HG03520 (cell line): ENCODE measurements around the gene MRPL11.
"Not testable (repeated sequence)": the region's sequence is repeated elsewhere in the genome, so short reads cannot be mapped to it uniquely, and the experiment has no call there.

Experiments
- ATAC-seq: cut with Tn5 transposase; IDR thresholded peaks from one replicate; pipeline ENCODE4 v1.9.1; 2021; ENCODE audit warnings: mild to moderate bottlenecking, moderate library complexity; ENCODE audit not compliant: unreplicated experiment

The MRPL11 gene

DNA sequence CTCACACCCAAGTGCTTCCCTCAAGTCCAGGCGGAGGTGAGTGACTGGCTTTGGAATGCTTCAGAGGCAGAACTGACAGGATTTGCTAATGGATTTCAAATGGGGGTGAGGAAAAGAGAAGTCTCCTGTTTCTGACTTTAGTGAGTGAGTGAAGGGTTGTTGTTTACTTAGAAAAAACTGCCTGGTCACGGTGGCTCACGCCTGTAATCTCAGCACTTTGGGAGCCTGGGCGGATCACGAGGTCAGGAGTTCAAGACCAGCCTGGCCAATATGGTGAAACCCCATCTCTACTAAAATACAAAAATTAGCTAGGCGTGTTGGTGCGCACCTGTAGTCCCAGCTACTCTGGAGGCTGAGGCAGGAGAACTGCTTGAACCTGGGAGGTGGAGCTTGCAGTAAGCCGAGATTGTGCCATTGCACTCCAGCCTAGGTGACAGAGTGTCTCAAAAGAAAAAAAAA, 6.7 kb downstream of the MRPL11 start:
- ATAC-seq = not testable (repeated sequence)

DNA sequence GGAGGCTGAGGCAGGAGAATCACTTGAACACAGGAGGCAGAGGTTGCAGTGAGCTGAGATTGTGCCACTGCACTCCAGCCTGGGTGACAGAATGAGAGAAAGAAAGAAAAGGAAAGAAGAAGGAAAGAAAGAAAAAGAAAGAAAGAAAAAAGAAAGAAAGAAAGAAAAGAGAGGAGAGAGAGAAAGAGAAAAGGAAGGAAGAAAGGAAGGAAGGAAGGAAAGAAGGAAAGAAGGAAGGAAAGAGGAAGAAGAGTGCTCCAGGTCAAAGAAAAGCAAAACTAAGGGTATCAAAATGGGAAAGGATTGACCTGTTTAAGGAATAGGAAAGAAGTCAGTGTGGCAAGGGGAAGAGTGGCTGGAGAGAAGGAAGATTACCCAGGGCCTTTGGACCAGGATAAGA, 7.4 kb downstream of the MRPL11 start:
- ATAC-seq = not testable (repeated sequence)

DNA sequence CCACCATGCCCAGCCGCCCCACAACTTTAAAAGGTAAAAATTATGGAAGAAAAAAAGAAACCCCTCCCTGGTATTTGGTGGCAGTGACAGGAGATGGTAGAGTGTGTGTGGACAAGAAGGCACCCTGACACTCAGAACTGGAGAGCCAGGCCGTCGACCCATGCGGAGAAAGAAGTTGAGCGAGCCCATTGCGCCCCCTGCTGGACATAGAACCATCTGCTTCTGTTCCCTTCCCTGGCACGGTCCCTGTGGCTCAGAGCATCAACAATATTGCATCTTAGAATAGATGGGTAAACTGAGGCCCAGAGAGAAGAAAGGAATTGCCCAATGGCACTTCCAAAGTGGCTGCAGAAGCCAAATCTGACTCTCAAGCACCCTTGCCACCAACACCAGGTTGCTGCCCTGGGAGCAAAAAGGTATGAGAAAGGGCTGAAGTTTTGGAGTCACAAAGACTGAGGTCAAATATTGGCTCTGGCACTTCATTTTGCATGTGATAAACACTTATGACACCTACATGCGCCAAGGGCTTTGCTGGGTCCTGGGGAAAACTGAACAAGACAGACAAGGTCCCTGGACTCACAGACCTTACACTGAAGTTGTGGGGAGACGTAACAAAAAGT, 8.6 kb downstream of the MRPL11 start:
- ATAC-seq = no peak

DNA sequence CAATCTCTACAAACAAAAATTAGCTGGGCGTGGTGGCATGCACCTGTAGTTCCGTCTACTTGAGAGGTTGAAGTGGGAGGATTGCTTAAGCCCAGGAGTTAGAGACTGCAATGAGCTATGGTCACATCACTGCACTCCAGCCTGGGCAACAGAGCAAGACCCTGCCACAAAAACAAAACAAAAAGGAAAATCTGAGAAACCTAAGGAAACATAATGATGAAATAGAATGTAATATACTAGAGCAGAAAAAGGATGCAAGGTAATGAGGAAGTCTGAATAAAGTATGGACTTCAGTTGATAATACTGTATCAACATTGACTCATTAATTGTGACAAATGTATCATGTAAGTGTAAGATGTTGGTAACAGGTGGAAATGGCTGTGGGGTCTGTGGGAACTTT, 9.7 kb downstream of the MRPL11 start:
- no peak for ATAC-seq

DNA sequence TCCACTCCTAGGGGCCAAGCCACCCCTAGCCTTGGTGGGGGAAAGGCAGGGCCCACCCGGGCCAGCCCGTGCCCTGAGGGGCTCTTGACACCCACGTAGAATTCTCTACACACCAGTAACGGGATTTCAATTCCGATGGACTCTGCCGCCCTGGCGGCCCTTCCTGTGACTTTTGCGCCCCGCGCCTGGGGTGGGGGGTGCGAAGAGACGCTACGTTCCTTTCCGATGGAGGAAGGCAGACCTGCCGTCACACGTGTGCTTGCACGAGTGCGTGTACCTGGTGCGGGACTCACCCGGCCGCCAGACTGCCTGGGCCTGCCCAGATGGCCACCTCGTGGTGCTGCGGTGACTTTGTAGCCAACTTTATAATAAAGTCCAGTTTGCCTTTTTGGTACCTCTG, 12.3 kb downstream of the MRPL11 start:
- no peak for ATAC-seq

DNA sequence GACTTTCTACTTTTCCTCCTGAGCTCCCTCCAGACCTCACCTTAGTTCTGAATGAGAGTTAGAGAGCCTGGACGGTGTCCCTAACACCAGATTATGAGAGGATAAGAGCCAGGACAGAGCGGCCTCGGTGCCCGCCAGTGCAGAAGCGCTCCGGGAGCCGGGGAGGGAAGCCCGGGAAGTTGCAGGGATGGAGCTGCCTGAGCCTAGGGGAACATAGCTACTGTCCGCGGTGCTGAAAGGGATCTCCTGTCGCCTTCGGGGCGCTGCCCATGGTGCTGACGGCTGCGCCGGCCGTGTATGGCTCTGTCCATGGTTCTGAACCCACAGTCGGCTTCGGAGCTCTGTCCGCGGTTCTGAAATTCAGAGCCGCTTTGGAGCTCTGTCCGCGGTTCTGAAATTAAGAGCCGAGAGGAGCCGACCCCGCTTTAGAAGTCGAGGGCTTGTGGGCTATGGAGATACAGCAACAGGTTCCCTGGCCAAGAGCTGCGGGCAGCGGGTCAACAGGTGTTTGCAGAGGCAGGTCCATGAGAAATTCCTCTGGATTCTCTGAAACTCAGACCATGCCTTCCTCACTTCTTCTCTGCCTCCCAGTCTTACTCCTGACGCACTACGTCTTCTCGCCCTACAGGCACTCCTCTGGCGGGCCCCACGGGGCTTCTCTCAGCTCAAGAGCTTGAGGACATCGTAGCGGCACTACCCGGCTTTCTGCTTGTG, 17.0 kb downstream of the MRPL11 start:
- ATAC-seq = no peak

DNA sequence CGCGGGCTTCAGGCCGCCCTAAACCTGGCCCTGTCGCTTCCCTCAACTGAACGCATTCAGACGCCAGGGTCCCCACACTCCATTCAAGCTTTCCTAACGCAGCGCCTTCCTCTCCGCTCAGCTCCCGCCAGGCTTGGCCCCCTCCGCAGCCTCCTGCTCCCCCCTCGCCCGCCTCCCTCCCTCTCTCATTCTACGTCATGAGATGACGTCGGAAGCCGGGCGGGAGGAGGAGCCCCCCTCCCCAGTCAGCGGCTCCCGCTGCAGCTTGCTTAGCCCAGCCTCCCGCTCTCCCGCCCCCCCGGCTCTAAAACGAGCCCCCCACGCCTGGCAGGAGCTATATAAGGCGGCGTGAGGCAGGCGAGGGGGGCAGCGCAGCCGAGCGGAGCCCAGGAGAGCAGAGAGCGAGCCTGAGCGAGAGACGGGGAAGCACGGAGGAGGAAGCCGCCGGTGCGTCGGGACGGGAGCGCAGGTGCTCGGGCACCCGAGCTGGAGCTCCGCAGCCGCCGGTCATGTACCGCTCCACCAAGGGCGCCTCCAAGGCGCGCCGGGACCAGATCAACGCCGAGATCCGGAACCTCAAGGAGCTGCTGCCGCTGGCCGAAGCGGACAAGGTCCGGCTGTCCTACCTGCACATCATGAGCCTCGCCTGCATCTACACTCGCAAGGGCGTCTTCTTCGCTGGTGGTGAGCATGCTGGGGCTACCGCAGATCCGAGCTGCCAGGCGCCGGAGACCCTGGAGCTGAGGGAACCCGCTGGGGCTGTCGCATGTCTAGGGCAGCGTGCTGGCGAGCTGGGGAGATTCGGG, 17.8 kb downstream of the MRPL11 start, which contains the start of gene NPAS4:
TSS of gene NPAS4 (plus strand) at position 365 of the 806 bp plus-strand sequence. CDS start at position 510, 145 bp downstream.
- no peak for ATAC-seq

DNA sequence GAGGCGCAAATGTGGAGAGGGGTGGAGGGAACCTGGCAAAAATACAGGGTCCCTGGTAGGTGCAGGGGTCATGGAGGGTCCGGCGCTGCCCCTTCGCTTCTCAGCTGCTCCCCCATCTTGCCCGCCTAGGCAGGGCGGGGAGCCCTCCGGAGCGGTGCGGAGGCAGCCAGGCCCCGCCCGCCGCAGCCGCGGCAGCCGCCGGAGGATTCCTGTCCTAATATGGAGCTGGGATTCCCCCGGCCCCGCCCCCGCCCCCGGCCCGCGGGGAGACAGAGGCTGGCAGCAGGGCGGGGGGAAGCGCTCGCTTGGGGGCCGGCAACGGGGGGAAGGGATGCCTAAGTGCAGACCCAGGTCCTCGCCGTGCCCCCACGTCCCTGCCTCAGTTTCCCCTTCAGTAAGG, 18.8 kb downstream of the MRPL11 start:
- no peak for ATAC-seq

DNA sequence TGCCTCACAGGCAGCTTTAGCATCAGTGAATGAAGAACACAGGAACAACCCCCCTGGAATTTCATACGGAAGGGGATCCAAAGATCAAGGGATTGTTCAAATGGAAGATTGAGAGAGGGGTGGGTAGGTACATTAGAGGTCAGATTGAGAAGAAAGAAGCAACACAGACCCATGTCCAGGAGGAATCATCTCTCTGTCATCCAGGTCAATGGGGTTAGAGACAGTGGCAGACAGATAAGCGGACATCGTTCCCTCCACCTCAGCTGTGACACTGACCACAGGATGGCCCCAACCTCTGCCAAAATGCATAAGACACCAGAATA, 19.7 kb downstream of the MRPL11 start:
- ATAC-seq = no peak

DNA sequence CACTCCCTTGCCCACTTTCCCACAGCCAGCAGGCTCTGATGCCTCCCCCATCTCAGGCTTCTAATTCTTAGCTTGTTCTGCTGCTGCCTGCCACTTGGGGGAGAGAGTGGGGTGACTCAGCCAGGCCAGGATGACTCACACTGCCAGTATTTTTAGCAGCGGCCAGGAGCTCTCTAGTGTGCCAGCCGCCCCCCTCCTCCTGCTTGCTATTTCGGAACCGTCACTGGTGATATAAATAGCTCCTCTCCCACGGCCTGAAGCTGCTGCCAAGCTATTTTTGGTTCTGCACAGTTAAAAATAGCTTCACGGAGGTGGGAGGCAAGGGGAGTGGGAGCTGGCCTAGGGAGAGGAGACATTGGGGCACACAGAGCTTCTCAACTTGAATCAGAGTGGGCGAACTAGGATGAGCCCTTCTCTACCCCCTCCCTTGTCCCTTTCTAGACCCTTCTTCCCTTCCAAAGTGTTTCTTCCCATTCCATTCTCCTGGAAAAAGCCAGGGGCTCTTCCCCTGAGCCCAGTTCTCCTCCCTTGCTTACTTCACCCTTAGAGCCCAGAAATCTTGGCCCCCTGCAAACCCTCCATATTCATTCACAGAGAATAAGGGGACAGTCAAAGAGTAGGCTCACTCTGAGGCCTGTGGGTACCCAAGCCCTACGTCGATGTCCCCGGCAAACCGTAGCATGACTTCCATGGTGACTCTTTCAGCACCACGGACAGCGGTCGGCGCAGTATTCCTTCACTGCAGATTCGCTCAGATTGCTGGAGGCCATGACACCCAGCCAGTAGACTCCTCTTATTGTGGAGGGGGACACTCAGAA, 20.3 kb downstream of the MRPL11 start:
- no peak for ATAC-seq

DNA sequence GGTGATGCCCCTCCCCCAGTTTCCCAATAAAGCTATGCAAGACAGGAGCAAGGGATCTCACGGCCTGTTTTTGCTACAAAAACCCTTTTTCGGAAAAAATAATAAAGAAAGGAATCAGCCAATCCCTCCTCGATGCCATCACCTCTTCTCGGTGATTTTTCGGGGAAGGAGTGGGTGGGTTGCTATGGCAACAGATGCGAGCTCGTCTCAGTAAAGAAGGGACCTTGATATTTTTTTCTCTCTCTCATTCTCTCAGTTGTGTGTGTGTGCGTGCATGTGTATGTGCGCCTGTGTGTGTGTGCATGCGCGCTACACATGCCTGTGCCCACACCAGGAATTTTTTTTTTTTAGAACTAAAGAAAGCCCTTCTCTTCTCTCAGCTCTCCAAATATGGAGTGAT, 21.6 kb downstream of the MRPL11 start:
- ATAC-seq = no peak

DNA sequence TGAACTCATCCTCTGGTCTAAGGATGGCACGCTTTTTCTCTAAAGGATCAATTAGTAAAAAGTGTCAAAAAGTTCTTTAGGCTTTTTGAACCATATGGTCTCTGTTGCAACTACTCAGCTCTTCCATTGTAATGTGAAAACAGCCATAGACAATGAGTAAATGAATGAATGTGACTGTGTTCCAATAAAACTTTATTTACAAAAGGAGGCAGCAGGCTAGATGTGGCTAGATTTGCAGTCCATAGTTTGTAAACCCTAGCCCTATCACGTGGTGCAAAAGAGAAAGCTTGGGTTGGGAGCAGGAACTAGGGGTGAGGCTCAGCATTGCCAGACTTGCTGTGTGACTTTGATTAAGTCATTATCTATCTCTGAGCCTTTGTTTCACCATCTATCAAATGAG, 23.2 kb downstream of the MRPL11 start:
- no peak for ATAC-seq

DNA sequence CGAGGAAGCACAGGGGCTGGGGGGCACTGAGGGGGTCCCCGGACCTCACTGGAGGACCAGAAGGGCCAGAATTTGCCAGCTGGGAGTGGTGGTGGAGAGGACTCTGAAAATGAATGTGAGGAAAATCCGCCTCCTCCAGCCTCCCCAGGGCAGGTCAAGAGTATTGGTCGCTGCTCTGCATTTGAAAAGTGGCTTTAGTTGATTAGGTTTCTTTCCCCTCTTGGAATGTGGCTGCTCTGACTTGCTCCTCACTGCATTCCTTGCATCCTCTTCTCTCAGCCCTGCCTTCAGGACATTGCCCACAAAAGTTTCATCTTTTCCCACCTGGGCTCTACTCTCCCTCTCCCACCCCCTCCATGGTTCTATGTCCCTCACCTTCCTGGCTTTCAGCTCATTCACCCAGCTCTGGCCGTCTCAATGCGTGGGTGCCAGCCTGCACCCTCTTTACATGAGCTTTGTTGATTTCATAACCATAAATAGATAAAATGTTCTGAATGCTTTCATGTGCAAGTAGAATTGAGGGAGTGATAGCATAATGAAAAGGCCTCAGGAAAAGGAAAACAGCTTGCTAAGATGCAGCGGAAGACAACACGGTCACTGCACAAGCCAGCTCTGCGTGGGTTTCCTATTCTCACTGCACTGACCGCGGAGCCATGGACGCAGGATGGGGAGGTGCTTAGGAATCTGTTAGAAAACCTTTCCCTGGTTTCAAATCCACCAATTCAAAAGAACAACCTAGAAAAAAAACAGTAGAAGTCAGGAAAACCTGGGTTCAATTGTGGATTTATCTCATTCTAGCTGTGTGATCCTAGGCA, 24.3 kb downstream of the MRPL11 start:
- ATAC-seq = no peak

DNA sequence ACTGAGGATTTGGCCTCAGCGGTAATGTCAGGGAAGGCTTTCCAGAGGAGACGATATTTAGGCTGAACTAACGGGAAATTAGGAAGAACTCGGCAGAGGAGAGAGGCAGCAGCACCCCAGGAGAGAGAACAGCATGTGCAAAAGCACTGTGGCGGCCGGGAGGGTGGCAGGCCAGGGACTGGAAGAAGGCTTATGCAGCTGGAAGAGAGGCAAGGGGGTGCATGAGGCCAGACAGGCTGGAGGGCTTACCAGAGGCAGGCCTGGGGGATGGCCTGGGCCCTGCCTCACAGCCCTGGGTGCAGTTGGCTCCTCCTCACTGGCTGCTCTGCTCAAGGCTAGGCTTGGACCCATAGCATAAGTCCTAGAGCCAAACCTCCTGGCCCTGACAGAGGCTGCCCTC, 25.5 kb downstream of the MRPL11 start:
- ATAC-seq = no peak

DNA sequence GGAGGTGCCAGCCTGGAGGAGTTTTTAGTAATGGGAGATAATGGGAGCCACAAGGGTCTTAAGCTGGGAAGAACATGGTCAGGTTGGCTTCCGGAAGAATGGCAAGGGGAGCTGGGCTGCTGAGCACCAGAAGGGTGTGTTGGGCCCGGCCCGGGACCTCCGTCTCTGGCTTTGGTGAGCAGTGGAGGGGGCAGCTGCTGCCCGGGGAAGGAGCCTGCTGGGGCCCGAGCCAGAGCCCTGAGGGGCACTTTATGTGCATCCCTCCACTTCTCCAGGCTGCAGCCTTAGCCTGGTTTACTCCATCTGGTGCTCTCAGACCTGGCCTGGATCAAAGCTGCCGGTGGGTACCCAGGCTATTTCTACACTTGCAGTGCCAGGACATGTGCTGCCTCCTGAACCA, 26.5 kb downstream of the MRPL11 start:
- no peak for ATAC-seq

DNA sequence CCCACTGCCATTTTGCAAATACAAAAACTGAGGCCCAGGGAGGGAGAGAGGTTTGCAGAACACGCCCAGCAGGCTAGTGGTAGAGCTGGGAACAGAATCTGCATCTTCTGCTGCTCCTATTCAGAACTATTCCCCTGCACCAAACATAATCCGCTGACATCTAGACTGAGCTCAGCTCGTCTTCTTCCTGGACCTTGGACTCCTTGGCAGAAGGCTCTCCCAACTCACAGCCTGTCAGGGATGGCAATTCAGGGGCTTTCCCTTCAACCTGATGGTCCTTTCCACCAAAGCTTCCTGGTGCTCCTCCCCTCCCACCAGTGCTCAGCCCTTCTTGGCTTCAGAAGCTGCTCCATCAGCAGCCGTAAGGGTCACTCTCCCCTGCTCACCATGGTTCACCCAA, 27.3 kb downstream of the MRPL11 start:
- ATAC-seq = no peak

DNA sequence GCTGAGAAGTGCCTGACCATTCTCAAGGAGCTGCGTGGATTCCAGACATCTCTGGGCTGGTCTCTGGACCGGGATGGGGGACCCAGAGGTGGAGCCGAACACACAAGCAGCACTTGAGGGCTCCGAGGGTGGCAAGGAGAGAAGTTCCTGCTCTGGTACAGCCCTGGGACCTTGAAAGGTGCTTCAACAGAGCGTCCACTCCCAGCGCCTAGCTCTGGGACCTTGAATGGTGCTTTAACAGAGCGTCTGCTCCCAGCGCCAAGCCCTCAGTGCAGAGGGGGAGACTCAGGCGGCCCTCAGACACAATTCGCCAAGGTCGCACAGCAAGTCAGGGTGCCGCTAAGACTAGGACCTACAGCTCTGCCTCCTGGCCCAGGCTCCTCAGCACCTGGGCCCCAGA, 28.5 kb downstream of the MRPL11 start:
- ATAC-seq = no peak

DNA sequence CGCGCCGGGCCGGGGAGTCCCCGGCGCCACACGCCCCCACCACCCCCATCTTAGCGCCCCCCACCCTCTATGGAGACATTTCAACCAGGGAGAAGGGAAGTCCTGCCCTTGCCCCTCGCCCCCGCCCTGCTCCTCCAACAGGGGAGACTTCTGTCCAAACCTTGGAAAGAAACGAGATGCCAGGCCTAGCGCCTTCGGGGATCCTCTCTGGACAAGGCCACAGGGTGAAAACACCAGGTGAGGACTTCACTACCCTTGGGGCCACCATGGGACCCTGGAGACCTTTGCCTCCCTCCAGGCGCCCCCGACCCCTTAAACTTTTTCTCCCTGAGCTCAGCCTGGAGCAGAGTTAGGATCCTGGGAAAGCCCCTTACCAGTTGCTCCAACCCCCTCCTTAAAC, 29.4 kb downstream of the MRPL11 start:
- no peak for ATAC-seq

DNA sequence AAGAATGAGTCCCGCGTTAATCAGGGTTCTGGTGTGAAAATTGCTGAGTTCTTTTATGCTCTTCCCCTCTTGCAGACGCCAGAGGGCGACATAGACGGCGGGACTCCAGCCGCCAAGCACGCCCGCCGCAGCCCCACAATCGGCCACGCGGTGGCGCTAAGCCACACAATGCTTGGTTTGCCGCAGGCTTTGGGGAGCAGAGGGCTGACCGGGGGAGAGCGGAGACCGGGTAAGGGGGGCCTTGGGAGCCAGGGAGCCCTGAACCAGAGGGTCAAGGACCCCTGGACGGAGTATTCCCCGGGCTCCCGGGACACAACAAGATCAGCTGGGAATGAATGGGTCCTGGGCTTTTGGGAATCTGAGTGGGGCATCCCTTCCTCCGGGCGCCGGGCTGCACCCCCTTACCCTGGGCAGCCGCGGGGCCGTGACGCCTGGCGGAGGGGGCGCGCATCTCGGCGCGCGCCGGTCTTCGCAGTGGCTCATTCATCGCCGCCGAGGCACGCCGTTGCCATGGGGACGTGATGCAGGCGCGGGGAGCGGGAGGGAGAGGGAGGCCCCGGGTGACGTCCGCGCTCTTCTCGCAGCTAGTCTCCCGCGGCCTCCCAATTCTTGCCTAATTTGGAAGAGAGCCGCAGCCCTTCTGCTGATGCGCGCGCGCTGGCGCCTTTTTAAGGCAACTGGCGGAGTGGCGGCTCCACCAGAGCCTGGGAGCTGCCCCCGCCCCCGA, 30.0 kb downstream of the MRPL11 start:
- ATAC-seq = no peak

DNA sequence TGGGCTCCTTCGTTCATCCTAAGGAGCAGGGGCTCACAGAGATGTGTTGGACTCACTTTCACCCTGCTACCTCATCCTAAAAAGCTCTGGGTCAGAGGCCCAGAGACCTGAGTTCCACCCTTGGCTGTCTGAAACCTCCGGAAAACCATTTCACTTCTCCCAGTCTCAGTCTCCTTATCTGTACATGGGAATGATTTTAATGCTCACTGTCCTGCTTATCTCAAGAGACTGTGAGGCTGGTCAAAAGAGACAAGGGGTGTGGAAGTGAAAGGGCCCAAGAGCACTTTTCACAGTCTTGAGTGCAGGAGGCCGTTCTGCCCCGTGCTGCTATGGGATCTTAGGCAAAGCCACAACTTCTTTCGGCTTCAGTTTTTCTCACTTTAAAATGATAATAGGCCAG, 31.0 kb downstream of the MRPL11 start:
- no peak for ATAC-seq
